ENCODE measurements around the gene PDE6G. TPM values are rescaled to one million over a fixed set of nuclear protein-coding genes. Genes with fewer than 3 reads are reported as not detected.

The PDE6G gene
- total RNA-seq, 1 donor from 2014 or later = not detected

DNA sequence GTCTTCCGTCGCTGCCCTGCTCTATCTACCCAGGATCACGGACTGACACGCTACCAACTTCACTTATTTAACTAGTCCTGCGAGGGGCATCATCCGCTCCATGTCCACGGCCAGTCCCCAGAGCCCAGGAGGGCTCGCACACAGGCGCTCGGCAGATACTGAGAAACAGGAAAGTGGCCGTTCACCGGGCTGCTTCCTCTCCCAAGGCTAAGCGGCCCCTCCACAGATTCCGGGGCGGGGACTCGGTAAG is 9.7 kb upstream of the PDE6G start:
- peak; percentile 30 for ATAC-seq
- no peak for DNase-seq
- intact Hi-C loops (cut with micrococcal nuclease) = no loop called here

DNA sequence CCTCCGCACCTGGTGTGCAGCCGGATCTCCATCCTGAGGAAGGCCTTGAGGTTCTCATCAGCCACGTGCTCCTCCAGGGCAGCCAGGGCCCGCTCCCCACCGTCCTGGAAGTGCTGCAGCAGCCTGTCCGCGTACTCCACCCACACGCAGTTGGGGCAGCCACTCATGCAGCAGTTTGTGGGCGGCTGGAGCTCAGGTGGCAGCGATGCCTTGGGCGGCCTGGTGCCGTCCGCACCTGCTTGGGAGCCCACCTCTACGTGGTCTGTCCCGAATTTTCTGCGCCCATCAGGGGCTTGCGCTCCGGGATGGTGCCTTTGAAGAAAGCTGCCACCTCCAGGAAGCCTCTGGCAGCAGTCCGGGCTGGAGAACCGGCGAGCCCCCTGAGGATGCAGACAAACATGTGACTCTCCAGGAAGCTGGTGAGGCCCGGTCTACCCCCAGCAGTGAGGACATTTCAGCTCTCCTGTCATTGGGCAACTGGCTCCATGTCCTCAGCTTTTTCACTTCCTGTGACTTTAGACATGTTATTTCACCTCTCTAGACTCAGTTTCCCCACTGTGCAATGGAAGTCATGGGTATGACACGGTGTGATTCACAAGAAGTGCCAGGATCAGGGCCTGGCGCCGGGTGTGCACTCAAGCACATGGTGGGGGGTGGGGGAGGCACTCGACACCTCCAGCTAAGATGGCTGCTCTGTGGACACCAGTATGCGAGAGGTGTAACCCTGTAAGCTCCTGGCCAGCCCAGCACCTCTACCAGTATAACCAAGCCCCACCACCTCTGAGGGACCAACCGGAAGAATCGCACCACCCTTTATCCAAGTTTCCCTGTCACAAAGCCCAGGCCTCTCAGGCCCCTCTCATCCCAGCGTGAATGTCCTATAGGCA is 9.1 kb upstream of the PDE6G start:
- intact Hi-C loops (cut with micrococcal nuclease) = no loop called here
- no peak for DNase-seq
- peak; percentile 8 for ATAC-seq

DNA sequence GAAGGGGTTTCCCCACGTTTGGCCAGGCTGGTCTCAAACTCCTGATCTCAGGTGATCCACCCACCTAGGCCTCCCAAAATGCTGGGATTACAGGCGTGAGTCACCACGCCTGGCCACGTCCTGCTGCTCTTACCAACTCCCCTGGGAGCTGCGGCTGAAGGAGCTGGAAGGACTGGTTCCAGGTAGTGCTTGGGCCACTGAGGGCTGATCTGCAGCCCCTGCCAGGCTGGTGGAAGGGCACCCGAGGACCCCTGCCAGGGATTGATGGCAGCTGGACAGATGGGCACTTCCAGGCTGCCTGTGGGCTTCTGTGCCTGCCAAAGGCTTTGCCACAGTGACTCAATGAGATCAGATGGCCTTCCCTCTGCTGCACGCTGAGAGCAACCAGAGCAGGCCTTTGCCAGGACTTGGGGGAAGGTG is 7.7 kb upstream of the PDE6G start:
- intact Hi-C loops (cut with micrococcal nuclease) = no loop called here
- DNase-seq (no peak), ATAC-seq (no peak)

DNA sequence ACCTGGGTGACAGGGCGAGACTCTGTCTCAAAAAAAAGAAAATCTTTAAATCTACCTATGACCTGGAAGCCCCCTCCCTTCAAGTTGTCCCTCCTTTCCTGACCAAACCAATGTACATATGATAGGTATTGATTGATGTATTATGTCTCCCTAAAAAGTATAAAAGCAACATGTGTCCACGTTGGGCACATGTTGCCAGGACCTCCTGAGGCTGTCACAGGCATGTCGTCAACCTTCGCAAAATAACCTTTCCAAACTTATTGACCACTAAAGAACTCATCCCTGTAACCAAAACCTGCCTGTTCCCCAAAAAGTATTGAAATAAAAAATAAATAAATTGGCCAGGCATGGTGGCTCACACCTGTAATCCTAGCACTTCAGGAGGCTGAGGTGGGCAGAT is 5.7 kb upstream of the PDE6G start:
- DNase-seq = no peak
- intact Hi-C loops (cut with micrococcal nuclease) = no loop called here
- ATAC-seq = no peak

DNA sequence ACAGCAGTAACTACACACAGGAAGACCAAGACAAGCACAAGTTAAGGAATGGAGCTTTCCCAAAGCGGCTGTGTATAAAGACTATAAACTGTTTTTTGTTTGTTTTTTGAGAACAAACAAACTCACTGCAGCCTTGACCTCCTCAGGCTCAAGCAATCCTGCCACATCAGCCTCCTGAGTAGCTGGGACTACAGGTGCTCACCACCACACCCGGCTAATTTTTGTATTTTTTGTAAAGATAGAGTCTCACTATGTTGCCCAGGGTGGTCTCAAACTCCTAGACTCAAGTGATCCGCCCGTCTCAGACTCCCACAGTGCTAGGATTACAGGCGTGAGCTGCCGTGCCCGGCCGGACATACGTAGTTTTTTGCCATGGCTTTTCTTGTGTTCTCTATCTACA is 4.1 kb upstream of the PDE6G start:
- intact Hi-C loops (cut with micrococcal nuclease) = no loop called here
- ATAC-seq (no peak), DNase-seq (no peak)

DNA sequence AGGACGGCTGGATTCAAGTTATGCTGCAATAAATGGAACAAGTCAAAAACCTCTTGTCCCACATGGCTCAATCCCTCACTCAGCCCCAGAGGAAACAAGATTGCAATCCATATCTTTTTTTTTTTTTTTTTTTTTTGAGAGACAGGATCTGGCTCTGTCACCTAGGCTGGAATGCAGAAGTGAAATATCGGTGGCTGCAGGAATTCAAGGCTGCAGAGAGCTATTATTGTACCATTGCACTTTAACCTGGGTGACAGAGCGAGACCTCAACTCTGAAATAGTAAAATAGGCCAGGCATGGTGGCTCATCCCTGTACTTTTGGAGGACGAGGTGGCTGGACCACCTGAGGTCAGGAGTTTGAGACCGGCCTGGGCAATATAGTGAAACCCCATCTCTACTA is 2.7 kb upstream of the PDE6G start:
- no peak for ATAC-seq
- intact Hi-C loops (cut with micrococcal nuclease) = no loop called here
- DNase-seq = no peak

DNA sequence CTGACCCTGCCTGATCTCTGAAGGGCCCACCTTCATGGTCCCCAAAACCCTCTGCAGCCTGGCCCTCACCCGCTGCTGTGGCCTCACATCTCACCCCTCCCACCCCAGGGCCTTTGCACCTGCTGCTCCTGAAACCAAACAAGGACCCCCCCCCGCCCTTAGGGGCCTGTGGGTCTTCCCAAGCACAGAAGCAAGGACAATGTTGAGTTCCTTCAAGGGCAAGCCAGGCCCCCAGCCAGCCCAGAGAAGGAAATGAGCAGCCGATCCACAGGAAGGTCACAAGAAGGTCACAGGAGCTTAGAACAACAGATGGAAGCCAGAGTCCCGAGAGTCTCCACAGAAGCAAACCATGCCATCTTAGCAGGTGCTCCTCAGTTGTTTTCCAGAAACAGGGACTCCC is 493 bp upstream of the PDE6G start:
- DNase-seq (no peak), ATAC-seq (no peak)
- intact Hi-C loops (cut with micrococcal nuclease) = no loop called here

DNA sequence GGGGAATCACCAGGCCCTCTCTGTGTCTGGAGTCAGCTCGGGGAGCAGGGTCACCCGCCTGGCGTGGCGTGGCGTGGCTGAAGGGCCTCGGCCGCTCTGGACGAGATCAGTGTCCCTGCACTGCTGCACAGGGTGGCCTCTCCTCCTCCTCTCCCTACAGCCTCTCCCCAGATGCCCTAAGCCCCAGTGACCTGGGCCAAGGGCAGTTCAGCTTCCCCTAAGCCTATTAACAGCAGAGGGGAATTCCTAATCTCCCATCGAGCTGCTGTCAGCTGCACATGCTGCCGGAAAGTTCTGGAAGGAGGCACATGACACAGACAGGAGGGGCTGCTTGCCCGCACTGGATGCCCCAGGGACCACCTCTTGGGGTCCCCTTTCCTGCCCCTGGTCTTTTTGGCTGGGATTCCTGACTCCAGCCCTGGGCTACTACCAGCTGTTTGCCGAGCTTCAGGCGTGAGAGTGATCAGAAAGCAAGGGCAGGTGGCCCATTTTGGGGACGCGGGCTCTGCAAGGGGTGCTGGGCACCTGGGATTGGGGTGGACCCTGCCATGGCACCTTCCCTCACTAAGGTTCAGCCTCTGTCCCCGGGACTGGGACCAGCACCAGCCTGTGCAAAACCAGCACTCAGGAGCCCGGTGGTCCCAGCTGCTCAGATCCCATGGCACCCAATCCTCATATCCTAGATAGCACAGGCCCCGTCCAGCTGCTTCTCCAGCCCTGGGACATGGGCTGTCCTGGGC is 794 bp downstream of the PDE6G start:
- no peak for ATAC-seq
- intact Hi-C loops (cut with micrococcal nuclease) = no loop called here
- DNase-seq = no peak

DNA sequence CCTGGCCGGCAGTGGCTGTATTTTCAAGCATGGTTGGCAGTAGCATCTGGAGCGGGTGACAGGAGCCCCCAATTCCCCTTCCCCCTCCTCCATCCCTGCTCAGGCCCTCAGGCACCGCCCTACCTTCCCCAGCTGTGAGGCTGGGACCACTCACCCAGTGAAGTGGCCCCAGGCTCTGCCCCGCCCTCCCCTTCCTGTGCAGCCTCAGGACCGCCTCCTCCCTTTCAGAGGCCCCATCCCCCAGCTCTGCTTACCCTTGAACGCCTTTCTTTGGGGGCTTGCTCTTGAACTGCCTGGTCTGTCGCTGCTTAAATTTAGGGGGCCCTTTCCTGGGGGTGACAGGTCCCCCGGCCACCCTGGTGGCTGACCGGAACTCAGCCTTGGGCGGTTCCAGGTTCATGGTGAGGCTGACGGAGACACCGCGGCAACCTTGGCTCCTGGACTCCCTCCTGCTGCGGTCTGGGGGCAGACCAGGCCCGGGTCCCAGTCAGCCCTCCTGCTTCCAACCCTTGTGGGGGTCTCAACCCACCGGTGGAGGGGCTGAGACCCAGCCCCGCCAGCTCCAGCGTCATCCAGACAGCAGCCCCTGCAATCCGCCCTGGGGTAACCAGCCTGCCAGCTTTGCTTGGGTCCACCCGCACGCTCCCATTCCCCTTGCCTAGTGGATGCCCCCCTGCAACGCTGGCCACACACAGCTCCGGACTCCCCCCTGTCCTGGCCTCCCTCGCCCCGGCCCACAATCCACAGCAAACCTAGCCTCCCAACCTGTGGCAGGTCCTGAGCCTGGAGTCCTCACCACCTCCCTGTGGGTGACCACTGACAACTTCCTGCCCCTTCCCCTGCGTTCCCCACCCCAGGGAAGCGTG is 3.2 kb downstream of the PDE6G start:
- intact Hi-C loops (cut with micrococcal nuclease) = no loop called here
- no peak for ATAC-seq
- DNase-seq = no peak

DNA sequence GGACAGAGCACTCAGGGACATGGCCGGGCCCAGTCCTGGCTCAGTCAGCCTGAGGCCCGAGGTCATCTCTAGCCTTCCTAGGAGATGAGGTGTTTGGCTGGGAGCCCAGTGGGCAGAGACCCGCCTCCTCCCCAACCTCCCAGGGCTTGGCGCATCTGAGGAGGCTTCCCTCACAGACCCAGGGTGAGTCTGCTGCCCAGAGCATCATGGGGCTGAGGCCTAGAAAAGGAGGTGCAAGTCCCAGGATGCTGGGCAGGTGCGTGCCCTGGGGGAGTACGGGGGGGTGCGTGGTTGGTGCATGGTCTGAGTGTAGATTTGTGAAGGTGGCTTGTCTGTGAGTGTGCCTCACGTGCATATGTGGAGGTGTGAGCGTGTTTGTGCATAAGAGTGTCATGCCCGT is 4.7 kb downstream of the PDE6G start:
- intact Hi-C loops (cut with micrococcal nuclease) = no loop called here
- no peak for ATAC-seq
- DNase-seq = no peak

DNA sequence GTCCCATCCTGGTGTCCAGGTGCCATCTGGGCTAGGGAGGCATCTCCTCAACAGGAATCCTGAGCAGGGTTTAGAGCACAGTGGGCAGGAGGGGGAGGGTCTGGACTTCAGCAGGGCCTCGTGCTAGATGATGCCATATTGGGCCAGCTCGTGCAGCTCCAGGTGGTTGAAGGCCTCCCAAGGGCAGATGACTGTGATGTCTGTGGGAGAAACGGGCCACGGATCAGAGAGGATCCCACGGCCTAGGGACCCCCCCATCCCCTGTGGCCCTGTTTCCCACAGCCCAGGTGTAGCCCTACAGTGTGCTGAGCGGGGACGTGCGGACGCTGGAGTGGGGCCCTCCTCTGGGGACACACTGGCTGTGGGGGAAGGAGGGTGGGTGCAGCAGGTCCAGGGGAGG is 5.4 kb downstream of the PDE6G start:
- intact Hi-C loops (cut with micrococcal nuclease) = no loop called here
- DNase-seq (no peak), ATAC-seq (no peak)

DNA sequence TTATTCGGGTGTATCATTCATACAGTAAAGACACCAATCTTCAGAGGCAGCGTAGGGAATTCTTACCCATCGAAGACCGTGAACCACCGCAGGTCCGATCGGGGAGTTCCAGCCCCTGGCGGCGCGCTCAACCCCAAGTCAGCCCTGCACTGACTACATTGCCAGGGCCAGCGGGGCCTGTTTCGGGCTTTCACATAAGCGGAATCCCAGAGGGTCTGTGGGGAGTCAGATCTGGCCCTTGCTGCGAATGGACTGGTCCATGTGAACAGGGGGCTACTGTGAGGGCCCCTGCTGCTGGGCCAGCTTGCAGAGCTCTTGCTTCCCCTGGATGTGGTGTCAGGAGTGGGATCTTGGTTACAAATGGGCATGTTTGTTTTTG is 7.6 kb downstream of the PDE6G start:
- ATAC-seq (no peak), DNase-seq (no peak)
- intact Hi-C loops (cut with micrococcal nuclease) = no loop called here

DNA sequence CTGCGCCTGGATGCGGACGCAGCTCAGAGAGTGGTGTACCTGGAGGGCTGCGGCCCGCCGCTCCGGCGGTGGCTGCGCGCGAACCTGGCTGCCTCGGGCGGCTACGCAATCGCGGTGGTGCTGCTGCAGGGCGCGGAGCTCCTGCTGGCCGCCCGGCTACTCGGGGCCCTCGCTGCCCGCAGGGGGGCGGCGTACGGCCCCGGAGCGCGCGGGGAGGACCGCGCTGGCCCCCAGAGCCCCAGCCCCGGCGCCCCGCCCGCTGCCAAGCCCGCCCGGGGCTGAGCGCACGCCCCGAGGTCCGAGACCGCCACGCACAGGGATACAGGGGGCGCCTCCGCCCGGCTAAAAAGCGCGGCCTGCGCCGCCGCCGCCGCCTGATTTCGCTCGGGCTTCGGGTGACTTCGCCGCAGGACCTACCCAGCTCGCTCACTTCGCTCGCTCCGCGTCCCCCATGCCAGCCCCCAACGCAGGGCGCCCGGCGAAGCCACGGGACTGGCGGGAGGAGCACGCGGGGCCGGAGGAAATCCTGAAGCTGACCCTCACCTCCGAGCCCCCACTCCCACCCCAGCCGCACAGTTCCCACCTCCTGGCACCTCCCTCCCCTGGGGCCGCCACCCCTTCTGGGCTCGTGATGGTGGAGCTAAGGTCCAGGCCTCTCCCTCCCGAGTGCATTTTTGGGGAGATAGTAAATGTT is 8.2 kb downstream of the PDE6G start:
- ATAC-seq (no peak), DNase-seq (no peak)

DNA sequence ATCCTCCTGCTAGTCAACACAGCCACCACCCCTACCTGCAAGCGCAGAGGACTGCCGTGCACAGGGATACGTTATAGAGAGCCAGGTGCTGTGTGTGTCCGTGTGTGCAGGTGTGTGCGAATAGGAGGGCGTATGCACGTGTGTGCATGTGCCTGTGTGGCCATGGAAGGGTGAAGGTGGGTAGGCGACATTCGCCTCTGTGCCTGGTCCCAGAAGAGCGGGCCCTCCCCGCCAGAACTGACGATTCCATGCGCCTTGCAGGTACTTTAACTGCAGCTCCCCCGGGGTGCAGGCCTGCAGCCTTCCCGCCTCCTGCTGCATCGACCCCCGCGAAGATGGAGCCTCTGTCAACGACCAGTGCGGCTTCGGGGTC is 8.7 kb downstream of the PDE6G start:
- intact Hi-C loops (cut with micrococcal nuclease) = no loop called here
- no peak for ATAC-seq
- DNase-seq = no peak

More for the DNA sequence above, 8.2 kb downstream of the PDE6G start:
- intact Hi-C loops (cut with micrococcal nuclease) = no loop called here

DNA sequence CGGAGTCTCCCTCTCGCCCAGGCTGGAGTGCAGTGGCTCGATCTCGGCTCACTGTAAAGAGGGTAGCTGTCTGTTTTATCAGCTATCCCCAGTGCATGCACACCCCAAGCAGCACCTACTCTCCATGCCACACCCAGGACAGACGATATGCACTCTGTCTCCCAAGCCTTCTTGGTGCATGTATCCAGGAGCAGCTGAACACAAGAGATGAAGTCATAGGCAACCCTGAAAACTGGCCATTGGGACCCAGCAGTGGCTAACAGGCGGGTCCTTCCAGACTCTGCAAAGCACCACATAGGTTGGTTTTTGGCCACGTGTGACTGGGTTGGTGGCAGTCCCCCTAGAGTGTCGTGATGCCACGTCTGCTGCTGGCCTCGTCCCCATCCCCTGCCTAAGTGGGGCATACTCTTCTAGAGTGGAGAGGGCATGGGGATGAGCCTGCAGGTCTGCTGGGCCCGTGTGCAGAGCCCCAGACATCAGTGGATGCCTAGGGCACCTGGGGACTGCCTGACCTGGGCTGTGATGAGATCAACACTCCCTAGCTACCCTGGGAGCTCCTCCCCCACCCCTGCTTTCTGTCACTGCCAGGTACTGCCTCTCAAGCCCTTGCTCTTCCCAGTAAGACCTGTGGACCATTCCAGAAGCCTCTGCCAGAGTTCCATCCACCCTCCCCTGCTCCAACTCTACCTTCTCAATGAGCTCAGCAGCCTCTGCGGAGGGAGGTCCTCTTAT is 9.3 kb downstream of the PDE6G start:
- ATAC-seq = no peak
- intact Hi-C loops (cut with micrococcal nuclease) = no loop called here
- DNase-seq = no peak

DNA sequence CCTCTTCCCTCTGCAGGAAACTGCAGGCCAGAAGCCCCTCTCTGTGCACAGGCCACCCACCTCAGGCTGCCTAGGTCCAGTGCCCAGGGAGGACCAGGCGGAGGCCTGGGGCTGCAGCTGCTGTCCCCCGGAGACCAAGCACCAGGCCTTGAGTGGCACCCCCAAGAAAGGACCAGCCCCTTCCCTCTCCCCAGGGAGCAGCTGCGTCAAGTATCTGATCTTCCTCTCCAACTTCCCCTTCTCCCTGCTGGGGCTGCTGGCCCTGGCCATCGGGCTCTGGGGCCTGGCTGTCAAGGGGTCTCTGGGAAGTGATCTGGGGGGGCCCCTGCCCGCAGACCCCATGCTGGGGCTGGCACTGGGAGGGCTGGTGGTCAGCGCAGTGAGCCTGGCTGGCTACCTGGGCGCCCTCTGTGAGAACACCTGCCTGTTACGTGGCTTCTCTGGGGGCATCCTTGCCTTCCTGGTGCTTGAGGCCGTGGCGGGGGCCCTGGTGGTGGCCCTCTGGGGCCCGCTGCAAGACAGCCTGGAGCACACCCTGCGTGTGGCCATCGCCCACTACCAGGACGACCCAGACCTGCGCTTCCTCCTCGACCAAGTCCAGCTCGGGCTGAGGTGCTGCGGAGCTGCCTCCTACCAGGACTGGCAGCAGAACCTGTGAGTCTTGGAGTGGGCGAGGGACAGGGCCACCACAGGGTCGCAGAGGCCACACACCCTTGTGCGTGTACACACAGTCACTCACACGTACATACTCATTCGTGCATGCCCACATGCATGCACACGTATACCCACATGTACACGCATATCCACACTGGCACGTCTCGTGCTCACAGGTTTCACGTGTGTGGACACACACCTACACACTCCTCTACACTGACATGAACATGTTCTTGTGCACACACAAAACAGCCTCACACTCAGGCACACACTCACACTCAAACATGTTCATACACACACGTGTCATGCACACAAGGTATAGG is 11.1 kb downstream of the PDE6G start:
- ATAC-seq = no peak
- intact Hi-C loops (cut with micrococcal nuclease) = no loop called here
- no peak for DNase-seq

DNA sequence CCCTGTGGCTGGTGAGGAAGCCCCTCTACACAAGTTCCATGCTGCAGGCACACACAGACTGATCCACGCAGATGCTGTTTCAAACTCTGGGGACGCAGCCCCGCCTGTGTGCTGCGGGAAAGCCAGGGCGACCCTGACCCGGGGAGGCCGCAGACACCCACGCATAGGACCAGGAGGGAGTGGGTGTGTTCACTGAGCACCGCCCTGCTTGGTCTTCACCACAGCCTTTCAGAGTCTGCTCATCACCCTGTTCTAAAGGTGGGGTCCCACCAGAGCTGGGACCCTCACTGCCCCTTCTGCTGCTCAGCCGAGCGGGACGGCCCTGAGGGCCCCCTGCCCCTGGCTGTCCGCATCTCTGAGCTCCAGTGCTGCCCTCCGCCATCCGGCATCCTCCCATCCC is 11.8 kb downstream of the PDE6G start:
- ATAC-seq (no peak), DNase-seq (no peak)
- intact Hi-C loops (cut with micrococcal nuclease) = no loop called here

All from left ventricle myocardium superior (tissue), 1 donor.